ENCODE data around the gene MBTPS1.

DNA sequence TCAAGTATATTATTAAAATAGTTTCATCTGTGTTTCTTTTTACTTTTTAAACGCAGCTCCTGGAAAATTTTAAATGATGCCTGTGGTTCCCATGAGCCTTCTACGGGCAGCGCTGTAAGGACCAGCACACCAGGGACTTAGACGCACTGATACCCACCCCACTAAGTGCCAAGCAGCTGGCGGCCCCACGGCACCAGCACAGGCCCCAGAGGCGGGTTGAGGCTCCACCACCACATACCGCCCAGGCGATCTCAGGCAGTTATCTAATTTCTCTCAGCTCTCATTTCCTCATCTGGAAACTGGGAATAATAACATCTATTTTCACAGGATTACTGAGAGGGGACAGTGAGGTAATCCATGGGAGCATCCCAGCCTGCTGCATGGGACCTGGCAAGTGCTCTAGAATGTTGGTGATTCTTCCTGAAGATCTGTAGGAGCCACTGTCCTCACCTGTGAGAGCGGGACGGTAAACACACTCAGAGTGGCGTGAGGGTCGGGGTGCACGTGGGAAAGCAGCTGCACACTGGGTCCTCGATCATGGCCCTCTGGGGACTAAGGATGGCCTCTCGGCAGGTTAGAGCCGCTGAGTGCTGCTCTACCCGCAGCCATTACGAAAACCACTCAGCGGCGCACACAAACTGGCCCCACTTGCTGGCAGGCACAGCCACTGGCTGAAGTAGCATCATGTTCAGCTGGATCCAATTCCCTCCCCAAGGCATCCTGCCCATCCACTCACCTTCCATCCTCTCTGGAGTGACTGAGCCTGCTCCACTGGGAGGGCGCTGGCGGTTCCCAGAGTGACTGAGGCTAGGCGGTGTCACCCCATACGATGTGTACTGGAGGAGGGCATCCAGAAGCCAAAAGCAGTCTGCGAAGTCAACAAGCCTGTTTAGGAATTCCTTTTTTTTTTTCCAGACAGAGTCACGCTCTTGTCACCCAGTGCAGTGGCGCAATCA, 56.5 kb downstream of the MBTPS1 start:
- TF ChIP-seq CTCF (IDR thresholded peaks at IDR 0.05), result no peak
- TF ChIP-seq POLR2A (IDR thresholded peaks at IDR 0.05), result no peak

Measured in upper lobe of left lung (tissue), 4 donors.